Fibroblast of lung (primary cell): ENCODE measurements around the gene ANGEL2. TPM values are rescaled to one million over a fixed set of nuclear protein-coding genes. Genes with fewer than 3 reads are reported as not detected.

ENCODE experiments used
- DNase-seq, 2 donors: peaks; one replicate each; pipeline versions ENCODE4 v3.0.0 to v3.0.0-alpha.2; 2010; ENCODE audit warnings: low read depth in 2 of 2
- H2AFZ ChIP-seq: 2 replicates; pipeline ENCODE4 v1.5.1; 2012; ENCODE audit warnings: low read length, control low read depth, inconsistent platforms
- H3K27ac ChIP-seq: 2 replicates; pipeline ENCODE4 v1.5.1; 2011; ENCODE audit warnings: low read length, control low read depth; ENCODE audit not compliant: insufficient read depth
- H3K27me3 ChIP-seq: 2 replicates; pipeline ENCODE4 v1.5.1; 2011; ENCODE audit warnings: mild to moderate bottlenecking, low read length; ENCODE audit not compliant: control insufficient read depth, insufficient read depth
- H3K36me3 ChIP-seq: 2 replicates; pipeline ENCODE4 v1.5.1; 2011; ENCODE audit warnings: low read length; ENCODE audit not compliant: control insufficient read depth, insufficient read depth
- H3K4me1 ChIP-seq: 2 replicates; pipeline ENCODE4 v1.5.1; 2011; ENCODE audit warnings: low read length; ENCODE audit not compliant: control insufficient read depth, insufficient read depth; ENCODE audit errors: extremely low read depth
- H3K4me2 ChIP-seq: 2 replicates; pipeline ENCODE4 v1.5.1; 2011; ENCODE audit warnings: low read length, control low read depth; ENCODE audit not compliant: insufficient read depth; ENCODE audit errors: extremely low read depth
- H3K4me3 ChIP-seq, 4 experiments: fragments of 200-600 bp in 1 of 4; sonication (generic) in 1 of 4; replicated peaks in 1 of 4; 2 replicates each; pipeline ENCODE4 v1.5.1; 2011 to 2016; ENCODE audit warnings: low read length in 4 of 4, low read depth in 3 of 4, mild to moderate bottlenecking in 3 of 4, control low read depth in 2 of 4, inconsistent platforms in 1 of 4, mixed read lengths in 1 of 4; ENCODE audit not compliant: insufficient read depth in 1 of 4; ENCODE audit errors: control extremely low read depth in 1 of 4
- H3K79me2 ChIP-seq: 2 replicates; pipeline ENCODE4 v1.5.1; 2012; ENCODE audit warnings: mild to moderate bottlenecking, low read length, inconsistent platforms; ENCODE audit not compliant: control insufficient read depth, insufficient read depth
- H3K9ac ChIP-seq: 2 replicates; pipeline ENCODE4 v1.5.1; 2011; ENCODE audit warnings: mild to moderate bottlenecking, low read length, control low read depth; ENCODE audit not compliant: insufficient read depth
- H3K9me3 ChIP-seq: 2 replicates; pipeline ENCODE4 v1.5.1; 2012; ENCODE audit warnings: low read depth, low read length; ENCODE audit not compliant: control insufficient read depth, insufficient read depth
- H4K20me1 ChIP-seq: 2 replicates; pipeline ENCODE4 v1.5.1; 2011; ENCODE audit warnings: low read length; ENCODE audit not compliant: control insufficient read depth, insufficient read depth; ENCODE audit errors: extremely low read depth
- CTCF ChIP-seq, 2 donors: IDR thresholded peaks in 1 of 2; conservative IDR thresholded peaks in 1 of 2; 1 replicate in 1 of 2; 2 replicates in 1 of 2; pipeline ENCODE4 v1.5.1; 2011 to 2012; ENCODE audit warnings: low read length in 2 of 2, control low read depth in 1 of 2, inconsistent platforms in 1 of 2, low read depth in 1 of 2, mild to moderate bottlenecking in 1 of 2
- EZH2 ChIP-seq: IDR thresholded peaks from 2 replicates; pipeline ENCODE4 v1.5.1; 2012; ENCODE audit warnings: low read length, control low read depth, mild to moderate bottlenecking; ENCODE audit errors: missing control alignments
- polyA plus RNA-seq, 2 donors: library from polyadenylated mRNA; depleted of rRNA in 1 of 2; stranded (reverse) in 1 of 2; unstranded in 1 of 2; fragments of >200 nt; gene quantifications; 2 replicates each; pipeline ENCODE4 v1.2.1, GENCODE V29; 2011 to 2012; ENCODE audit warnings: missing spikeins in 1 of 2
- total RNA-seq: library from RNA; depleted of rRNA; stranded (reverse); fragments of >200 nt; gene quantifications from 2 replicates; pipeline ENCODE4 v1.2.1, GENCODE V29; 2014

Gene ANGEL2
- total and polyA plus RNA-seq, 2 donors (not counting 1 experiment from before 2014, with no cell fraction given) = 21.1 to 71.5 TPM

DNA sequence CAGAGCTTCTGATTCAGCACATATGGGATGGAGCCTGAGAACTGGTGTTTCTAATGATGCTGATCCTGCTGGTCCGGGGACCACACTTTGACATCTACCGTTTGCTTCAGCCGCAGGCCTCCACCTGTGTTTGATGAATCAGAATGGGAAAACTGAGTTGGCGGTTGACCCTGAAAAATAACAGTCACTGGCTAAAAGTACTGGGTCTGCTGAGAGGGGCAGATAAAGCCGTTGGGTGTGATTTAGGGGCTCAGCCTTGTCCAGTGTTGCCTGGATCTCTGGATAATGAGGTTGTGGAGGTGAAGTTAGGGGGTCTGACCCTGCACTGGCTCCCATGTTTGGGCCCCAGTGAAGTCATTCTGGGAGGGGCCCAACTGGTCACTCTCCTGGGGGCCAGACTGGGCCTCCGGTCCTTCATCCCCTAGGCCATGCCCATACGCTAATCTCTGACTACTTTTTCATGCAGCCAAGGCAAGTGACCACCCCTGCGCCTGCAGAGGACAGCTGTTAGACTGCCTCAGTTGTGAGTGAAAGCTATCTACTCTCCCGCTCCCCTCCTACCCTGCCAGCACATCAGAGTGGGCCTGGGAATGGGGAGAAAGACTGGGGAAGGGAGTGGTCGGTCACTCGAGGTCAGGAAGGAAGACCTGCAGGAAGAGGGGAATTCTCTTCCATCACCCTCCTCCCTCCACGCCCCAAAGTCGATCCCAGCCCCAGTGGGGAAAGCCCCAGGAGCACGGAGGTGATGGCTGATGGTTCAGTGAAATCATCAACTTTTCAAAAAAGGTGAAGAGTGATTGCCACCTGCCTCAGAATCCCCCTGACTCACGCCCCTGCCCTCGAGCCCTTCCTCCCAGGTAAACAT lies 37.7 kb downstream of the ANGEL2 start:
- TF ChIP-seq EZH2 (no peak), CTCF (conservative IDR thresholded peaks at IDR 0.05 in 1 of 2, IDR thresholded peaks at IDR 0.05 in 1 of 2; ENCODE audit: low read depth in 1 of 2, low read length in 2 of 2) (no peak)
- Histone ChIP-seq H3K27ac (no peak overlapping the region), H2AFZ (no peak overlapping the region), H3K4me3 (no peak overlapping the region), H3K36me3 (no peaks in the 10 kb centered on the region), H3K27me3 (peaks cover 3% of the 10 kb centered on the region), H3K4me2 (no peak overlapping the region), H4K20me1 (no peaks in the 10 kb centered on the region), H3K79me2 (no peaks in the 10 kb centered on the region), H3K9me3 (no peaks in the 10 kb centered on the region), H3K4me1 (no peaks in the 10 kb centered on the region), H3K9ac (no peak overlapping the region)
- peak in 1 of 2 donors; percentile 66 for DNase-seq

GRCh38 chr1:212976586-212976985 lies 39.1 kb downstream of the ANGEL2 start:
- no peak overlapping the region for H3K4me3 ChIP-seq
- H2AFZ ChIP-seq = no peak overlapping the region
- H3K27ac ChIP-seq = no peak overlapping the region
- no peaks in the 10 kb centered on the region for H3K4me1 ChIP-seq
- H3K79me2 ChIP-seq = no peaks in the 10 kb centered on the region
- no peak overlapping the region for H3K9ac ChIP-seq
- no peaks in the 10 kb centered on the region for H3K9me3 ChIP-seq
- TF ChIP-seq EZH2 (no peak), CTCF (conservative IDR thresholded peaks at IDR 0.05 in 1 of 2, IDR thresholded peaks at IDR 0.05 in 1 of 2; ENCODE audit: low read depth in 1 of 2, low read length in 2 of 2) (no peak)
- H3K4me2 ChIP-seq = no peak overlapping the region
- H3K36me3 ChIP-seq = no peaks in the 10 kb centered on the region
- no peak for DNase-seq
- H4K20me1 ChIP-seq = no peaks in the 10 kb centered on the region
- H3K27me3 ChIP-seq = peaks cover 3% of the 10 kb centered on the region

DNA sequence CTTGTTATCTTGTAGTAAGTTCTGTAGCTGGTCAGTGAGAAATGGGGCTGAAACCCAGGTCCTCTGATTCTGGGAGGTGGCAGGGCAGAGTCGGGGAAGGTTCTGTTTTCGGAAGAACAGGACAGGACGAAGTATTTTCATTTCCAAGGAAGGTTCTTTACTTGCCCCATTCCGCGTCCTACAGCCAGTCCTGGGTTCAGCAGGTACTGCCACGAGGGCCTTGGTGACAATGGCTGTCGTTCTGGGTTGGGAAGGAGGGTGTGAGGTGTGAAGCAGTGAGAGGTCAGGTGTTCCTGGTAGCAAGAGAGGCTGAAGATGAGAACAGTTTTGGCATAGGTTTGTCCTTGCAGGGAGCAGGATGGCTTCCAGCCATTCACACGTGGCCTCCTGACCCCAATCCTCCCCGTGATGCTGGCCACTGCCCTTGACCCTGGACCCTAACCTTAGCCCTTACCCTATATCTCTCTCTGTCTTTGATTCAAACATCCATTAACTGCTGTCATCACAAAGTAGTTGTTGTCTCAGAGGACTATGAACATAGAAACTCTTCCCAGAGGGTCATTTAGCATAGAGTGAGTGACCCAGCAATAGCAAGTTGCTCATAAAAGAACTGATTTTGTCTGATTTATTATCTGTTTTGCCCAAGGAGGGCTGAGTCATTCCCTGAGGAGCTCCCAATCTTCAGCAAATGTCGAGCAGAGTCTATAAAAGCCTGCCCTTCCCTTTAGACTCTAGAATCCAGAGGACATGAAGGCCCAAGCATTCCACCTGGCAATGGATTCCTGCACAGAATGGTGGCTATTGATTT lies 40.4 kb downstream of the ANGEL2 start:
- Histone ChIP-seq H3K4me2 (no peak overlapping the region), H3K79me2 (no peaks in the 10 kb centered on the region), H4K20me1 (no peaks in the 10 kb centered on the region), H3K27me3 (peaks cover 3% of the 10 kb centered on the region), H2AFZ (no peak overlapping the region), H3K9ac (no peak overlapping the region), H3K36me3 (no peaks in the 10 kb centered on the region), H3K4me1 (no peaks in the 10 kb centered on the region), H3K9me3 (no peaks in the 10 kb centered on the region), H3K27ac (no peak overlapping the region), H3K4me3 (no peak overlapping the region)
- no peak for TF ChIP-seq CTCF (conservative IDR thresholded peaks at IDR 0.05 in 1 of 2, IDR thresholded peaks at IDR 0.05 in 1 of 2; ENCODE audit: low read depth in 1 of 2, low read length in 2 of 2)
- DNase-seq = peak in 1 of 2 donors; percentile 52
